Neural cell (in vitro differentiated cells): Measurements from ENCODE around the gene RAPGEF4.

Source experiments
- CTCF ChIP-seq: fragments of 450-650 bp; IDR thresholded peaks from 2 replicates; pipeline ENCODE4 v1.5.1; 2014; ENCODE audit warnings: antibody characterized with exemption, mild to moderate bottlenecking, moderate library complexity; ENCODE audit not compliant: poor library complexity, severe bottlenecking
- MXI1 ChIP-seq: fragments of 450-650 bp; conservative IDR thresholded peaks from 2 replicates; pipeline ENCODE4 v1.6.1; 2014; ENCODE audit warnings: antibody characterized with exemption, mild to moderate bottlenecking; ENCODE audit not compliant: poor library complexity, severe bottlenecking

GRCh38 chr2:173010233-173010632, 274.6 kb downstream of the RAPGEF4 start:
- TF ChIP-seq CTCF (no peak), MXI1 (no peak)
